Endothelial cell of umbilical vein (primary cell): ENCODE results near the gene IL34. TPM values are rescaled to one million over a fixed set of nuclear protein-coding genes. Genes with fewer than 3 reads are reported as not detected.

Source experiments
- BruUV-seq: library from RNA; stranded (reverse); fragments of 400-500 nt; replicated peaks from 2 replicates; lab custom pipeline; 2021; lab: Mats Ljungman, UMichigan
- CTCF ChIA-PET: fragments of 300-600, 350-600 bp; sonication (Branson Sonifier 250); formaldehyde crosslinking; loops from one replicate; lab custom pipeline; 2021; ENCODE audit warnings: antibody characterized with exemption, inconsistent platforms; lab: Charles Lee
- POLR2A ChIA-PET: fragments of 300-600, 350-600 bp; sonication (Branson Sonifier 250); formaldehyde crosslinking; loops from one replicate; lab custom pipeline; 2021; ENCODE audit warnings: antibody characterized with exemption, inconsistent platforms; lab: Charles Lee
- DNase-seq: peaks from one replicate; pipeline ENCODE4 v3.0.0-alpha.2; 2011; ENCODE audit warnings: low read depth, low spot score
- FAIRE-seq: peaks from 2 replicates; lab custom pipeline; 2011; peaks lifted over from hg19 to GRCh38; lab: Jason Lieb, UNC
- H2AFZ ChIP-seq: 2 replicates; pipeline ENCODE4 v1.6.0; 2012; ENCODE audit warnings: low read depth, low read length, control low read depth, inconsistent platforms
- H3K27ac ChIP-seq: 2 replicates; pipeline ENCODE4 v1.5.1; 2011; ENCODE audit warnings: low read depth, mild to moderate bottlenecking, control low read depth, low read length, moderate library complexity; ENCODE audit not compliant: insufficient read depth
- H3K27me3 ChIP-seq, 2 experiments: 2 replicates each; pipeline versions ENCODE4 v1.6.0 to v1.6.1; 2011; ENCODE audit warnings: low read length in 2 of 2, mixed read lengths in 1 of 2; ENCODE audit not compliant: control insufficient read depth in 2 of 2, insufficient read depth in 2 of 2
- H3K36me3 ChIP-seq, 2 experiments: 2 replicates in 1 of 2; 3 replicates in 1 of 2; pipeline ENCODE4 v1.5.1; 2011; ENCODE audit warnings: low read length in 2 of 2, mild to moderate bottlenecking in 1 of 2, moderate library complexity in 1 of 2; ENCODE audit not compliant: control insufficient read depth in 2 of 2, insufficient read depth in 2 of 2; ENCODE audit errors: extremely low read depth in 1 of 2
- H3K4me1 ChIP-seq: 3 replicates; pipeline ENCODE4 v1.5.1; 2011; ENCODE audit warnings: mild to moderate bottlenecking, low read length; ENCODE audit not compliant: control insufficient read depth, insufficient read depth; ENCODE audit errors: extremely low read depth
- H3K4me2 ChIP-seq: 2 replicates; pipeline ENCODE4 v1.6.1; 2011; ENCODE audit warnings: low read length, control low read depth, mixed read lengths; ENCODE audit not compliant: insufficient read depth
- H3K4me3 ChIP-seq, 3 experiments: fragments of 200-600 bp in 1 of 3; sonication (generic), shearing (Covaris generic) in 1 of 3; replicated peaks in 1 of 3; 2 replicates each; pipeline ENCODE4 v1.5.1; 2011 to 2016; ENCODE audit warnings: control low read depth in 3 of 3, low read length in 3 of 3, mild to moderate bottlenecking in 2 of 3, inconsistent platforms in 1 of 3, low read depth in 1 of 3, moderate library complexity in 1 of 3; ENCODE audit not compliant: insufficient read depth in 1 of 3
- H3K79me2 ChIP-seq: 2 replicates; pipeline ENCODE4 v1.6.0; 2012; ENCODE audit warnings: low read length, inconsistent platforms; ENCODE audit not compliant: control insufficient read depth, insufficient read depth
- H3K9ac ChIP-seq: replicated peaks from 2 replicates; pipeline ENCODE3; 2011; ENCODE audit warnings: low read length, control low read depth; ENCODE audit not compliant: insufficient read depth; ENCODE audit errors: extremely low read depth
- H3K9me1 ChIP-seq: replicated peaks from 3 replicates; pipeline ENCODE4 v1.6.0; 2011; ENCODE audit warnings: mild to moderate bottlenecking, low read length; ENCODE audit not compliant: control insufficient read depth, insufficient read depth; ENCODE audit errors: extremely low read depth
- H3K9me3 ChIP-seq: replicated peaks from 2 replicates; pipeline ENCODE4 v1.5.1; 2012; ENCODE audit warnings: low read length, inconsistent platforms; ENCODE audit not compliant: control insufficient read depth, insufficient read depth
- H4K20me1 ChIP-seq: replicated peaks from 2 replicates; pipeline ENCODE3; 2011; ENCODE audit warnings: mild to moderate bottlenecking, low read length; ENCODE audit not compliant: control insufficient read depth, insufficient read depth; ENCODE audit errors: extremely low read depth
- CTCF ChIP-seq, 2 donors: IDR thresholded peaks; 1 replicate in 1 of 2; 2 replicates in 1 of 2; pipeline ENCODE4 v1.5.1; 2011; ENCODE audit warnings: low read length in 2 of 2, mild to moderate bottlenecking in 2 of 2, moderate library complexity in 2 of 2, control low read depth in 1 of 2, inconsistent platforms in 1 of 2, low read depth in 1 of 2; ENCODE audit not compliant: insufficient read depth in 1 of 2; ENCODE audit errors: extremely low read depth in 1 of 2
- EZH2 ChIP-seq: IDR thresholded peaks from 2 replicates; pipeline ENCODE4 v1.6.1; 2012; ENCODE audit warnings: borderline replicate concordance, low read depth, mild to moderate bottlenecking, moderate library complexity, low read length, inconsistent platforms; ENCODE audit not compliant: severe bottlenecking
- FOS ChIP-seq: IDR thresholded peaks from 2 replicates; pipeline ENCODE4 v1.6.1; 2011; ENCODE audit warnings: mild to moderate bottlenecking, low read length, moderate library complexity, borderline replicate concordance; ENCODE audit not compliant: insufficient read depth
- GATA2 ChIP-seq: IDR thresholded peaks from 2 replicates; pipeline ENCODE4 v1.7.0; 2011; ENCODE audit warnings: low read depth, mild to moderate bottlenecking, moderate library complexity, mixed read lengths, low read length; ENCODE audit not compliant: insufficient read length, insufficient read depth
- JUN ChIP-seq: IDR thresholded peaks from 2 replicates; pipeline ENCODE4 v1.6.1; 2011; ENCODE audit warnings: borderline replicate concordance, low read depth; ENCODE audit not compliant: insufficient read length, insufficient read depth
- MYC ChIP-seq: IDR thresholded peaks from one replicate; pipeline ENCODE4 v1.6.1; 2011; ENCODE audit warnings: mild to moderate bottlenecking, low read depth, low read length
- POLR2A ChIP-seq: IDR thresholded peaks from 2 replicates; pipeline ENCODE4 v1.6.1; 2012; ENCODE audit warnings: low read depth, mild to moderate bottlenecking, control low read depth, low read length
- POLR2AphosphoS5 ChIP-seq: IDR thresholded peaks from 2 replicates; pipeline ENCODE4 v1.6.1; 2012; ENCODE audit warnings: low read depth, mild to moderate bottlenecking, control low read depth, low read length, moderate library complexity; ENCODE audit not compliant: insufficient read depth
- dilution Hi-C: fragments of 300-500 bp; cut with MboI; formaldehyde crosslinking; loops from one replicate; pipeline ENCODE4 v1.15.0; 2019; ENCODE audit warnings: low sequenced_read_pairs; ENCODE audit not compliant: extremely low pct_ligation_motif_present
- intact Hi-C: fragments of 100-400 bp; cut with micrococcal nuclease; formaldehyde crosslinking; loops from one replicate; pipeline ENCODE4 v1.10.0; 2022
- polyA plus RNA-seq, 4 experiments: library from polyadenylated mRNA; depleted of rRNA in 3 of 4; stranded (reverse) in 3 of 4; unstranded in 1 of 4; fragments of >200 nt; gene quantifications; 2 replicates each; pipeline versions ENCODE4 v1.2.1 to v1.2.3, GENCODE V29; 2011 to 2012; ENCODE audit warnings: missing spikeins in 1 of 4
- total RNA-seq: library from RNA; stranded (reverse); gene quantifications from 2 replicates; pipeline ENCODE4 v1.2.3, GENCODE V29; 2021
- TF ChIP-seq, protein P1 (sequence below): IDR thresholded peaks from 2 replicates; pipeline ENCODE4 v1.6.1; 2011; ENCODE audit not compliant: insufficient read depth, insufficient read length

Gene IL34
- total and polyA plus RNA-seq, 2 donors (not counting 3 experiments of a cell fraction or from before 2014, with no cell fraction given), result 0.88 to 0.97 TPM

- Histone ChIP-seq H3K9me1 (no peaks in the 10 kb centered on the region), H3K9me3 (no peaks in the 10 kb centered on the region), H3K79me2 (no peaks in the 10 kb centered on the region), H3K4me3 (no peak overlapping the region), H3K27ac (no peak overlapping the region), H4K20me1 (no peaks in the 10 kb centered on the region), H3K4me2 (no peak overlapping the region), H3K4me1 (no peaks in the 10 kb centered on the region), H3K9ac (no peak overlapping the region), H2AFZ (no peak overlapping the region), H3K36me3 (no peaks in the 10 kb centered on the region), H3K27me3 (no peaks in the 10 kb centered on the region)
- no peak for TF ChIP-seq EZH2
- no peak for TF ChIP-seq JUN
- no peak for TF ChIP-seq MYC
- no peak for TF ChIP-seq GATA2
- TF ChIP-seq CTCF (IDR thresholded peaks at IDR 0.05; ENCODE audit: extremely low read depth in 1 of 2, insufficient read depth in 1 of 2, low read depth in 1 of 2, low read length in 2 of 2), result no peak
- TF ChIP-seq POLR2A, result no peak
- no peak for TF ChIP-seq FOS
- TF ChIP-seq POLR2AphosphoS5, result no peak
- TF ChIP-seq, protein P1, sequence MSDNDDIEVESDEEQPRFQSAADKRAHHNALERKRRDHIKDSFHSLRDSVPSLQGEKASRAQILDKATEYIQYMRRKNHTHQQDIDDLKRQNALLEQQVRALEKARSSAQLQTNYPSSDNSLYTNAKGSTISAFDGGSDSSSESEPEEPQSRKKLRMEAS, result no peak
- CTCF ChIA-PET, result no interaction called here
- POLR2A ChIA-PET, result no interaction called here
- dilution Hi-C loops (no loop called here), intact Hi-C loops (no loop called here)
- no TSS peak for BruUV-seq
- DNase-seq, result no peak
- FAIRE-seq, result no peak
These were observed 45.6 kb upstream of the IL34 start for GRCh38 chr16:70600730-70601129.
